ENCODE data around the gene TSPAN18.

GRCh38 chr11:44976576-44976975 is 249.8 kb downstream of the TSPAN18 start:
- TF ChIP-seq CTCF (IDR thresholded peaks at IDR 0.05) (no peak), POLR2A (IDR thresholded peaks at IDR 0.05) (no peak), EP300 (IDR thresholded peaks at IDR 0.05) (no peak)

Measured in tibial nerve (tissue), 4 donors.